ENCODE measurements around the gene DAPK2. TPM values are rescaled to one million over a fixed set of nuclear protein-coding genes. Genes with fewer than 3 reads are reported as not detected.

Gene DAPK2
- total and polyA plus RNA-seq, 12 donors = 20.8 to 62.6 (median 38.5) TPM

- TF ChIP-seq, protein P1, sequence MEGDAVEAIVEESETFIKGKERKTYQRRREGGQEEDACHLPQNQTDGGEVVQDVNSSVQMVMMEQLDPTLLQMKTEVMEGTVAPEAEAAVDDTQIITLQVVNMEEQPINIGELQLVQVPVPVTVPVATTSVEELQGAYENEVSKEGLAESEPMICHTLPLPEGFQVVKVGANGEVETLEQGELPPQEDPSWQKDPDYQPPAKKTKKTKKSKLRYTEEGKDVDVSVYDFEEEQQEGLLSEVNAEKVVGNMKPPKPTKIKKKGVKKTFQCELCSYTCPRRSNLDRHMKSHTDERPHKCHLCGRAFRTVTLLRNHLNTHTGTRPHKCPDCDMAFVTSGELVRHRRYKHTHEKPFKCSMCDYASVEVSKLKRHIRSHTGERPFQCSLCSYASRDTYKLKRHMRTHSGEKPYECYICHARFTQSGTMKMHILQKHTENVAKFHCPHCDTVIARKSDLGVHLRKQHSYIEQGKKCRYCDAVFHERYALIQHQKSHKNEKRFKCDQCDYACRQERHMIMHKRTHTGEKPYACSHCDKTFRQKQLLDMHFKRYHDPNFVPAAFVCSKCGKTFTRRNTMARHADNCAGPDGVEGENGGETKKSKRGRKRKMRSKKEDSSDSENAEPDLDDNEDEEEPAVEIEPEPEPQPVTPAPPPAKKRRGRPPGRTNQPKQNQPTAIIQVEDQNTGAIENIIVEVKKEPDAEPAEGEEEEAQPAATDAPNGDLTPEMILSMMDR (IDR thresholded peaks at IDR 0.05) = no peak
- H3K27me3 ChIP-seq = no peaks in the 10 kb centered on the region
- peaks cover 8 to 76% (median 42%) of the 10 kb centered on the region in 9 donors for H3K4me1 ChIP-seq
- peak overlapping the region in 3 of 10 donors; percentile 13 to 36 (median 30) for H3K27ac ChIP-seq
- no peak overlapping the region for H3K4me3 ChIP-seq
- DNase-seq = no peak
- H3K9me3 ChIP-seq = no peaks in the 10 kb centered on the region
- 63 to 86% methylated on average over 6 of the region's 6 CpGs for WGBS, 2 donors
- intact Hi-C loops (cut with DNase I) = loop anchor here in 4 of 10 donors (5.0 to 10.0 kb wide), 2 partner anchors 127 to 129 kb away; partner anchors contain the start of gene DAPK2 (in 4 of the 4)
- peaks cover 0 to 34% (median 0%) of the 10 kb centered on the region in 9 donors for H3K36me3 ChIP-seq
- no peak for ATAC-seq
Observed at GRCh38 chr15:63918317-63918672, 128.0 kb downstream of the DAPK2 start.

DNA sequence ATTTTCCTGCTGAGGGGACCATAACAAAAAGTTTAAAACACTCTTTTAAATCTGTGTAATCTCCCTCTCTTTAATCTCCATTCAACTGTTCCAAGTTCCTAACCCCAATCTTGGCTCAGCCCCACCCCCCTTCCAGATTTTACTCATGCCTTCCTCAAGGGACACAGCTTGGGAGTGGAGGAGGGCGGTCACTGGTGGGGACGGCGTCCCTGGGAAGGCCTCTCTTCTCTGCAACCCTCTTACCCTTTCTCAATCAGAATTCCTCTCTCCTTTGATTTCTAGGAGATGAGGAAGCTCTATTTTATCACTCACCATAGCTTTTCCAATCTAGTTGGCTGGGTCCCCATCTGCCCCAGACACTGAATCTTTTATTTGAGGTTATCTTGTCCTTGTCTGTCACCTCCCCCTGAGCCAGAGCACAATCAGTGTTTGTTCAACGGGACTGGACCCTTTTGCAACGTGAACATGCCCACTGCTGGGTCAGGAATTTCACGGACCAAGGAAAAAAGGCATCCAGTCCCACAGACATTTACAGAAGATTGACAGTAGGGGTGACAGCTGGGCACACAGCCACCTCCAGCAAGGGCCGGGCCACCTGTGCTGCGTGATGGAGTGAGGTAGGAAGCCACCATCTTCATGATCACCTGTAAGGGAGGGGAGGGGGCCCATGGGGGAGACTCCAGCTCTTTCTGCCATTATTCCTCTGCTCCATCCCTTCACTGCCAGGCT, 128.5 kb downstream of the DAPK2 start:
- Histone ChIP-seq H3K4me3 (no peak overlapping the region), H3K9me3 (no peaks in the 10 kb centered on the region), H3K4me1 (peaks cover 8 to 71% (median 37%) of the 10 kb centered on the region in 9 donors), H3K36me3 (peaks cover 0 to 28% (median 0%) of the 10 kb centered on the region in 9 donors), H3K27me3 (no peaks in the 10 kb centered on the region), H3K27ac (peak overlapping the region in 2 of 10 donors; percentile 30 to 36)
- TF ChIP-seq, protein P1 (IDR thresholded peaks at IDR 0.05) = no peak
- WGBS, 2 donors = 65 to 78% methylated on average over 8 of the region's 8 CpGs
- DNase-seq = peak in 1 of 2 donors; percentile 41
- peak in 2 of 8 donors; percentile 39 for ATAC-seq
- intact Hi-C loops (cut with DNase I) = loop anchor here in 4 of 10 donors (5.0 to 10.0 kb wide), 2 partner anchors 127 to 130 kb away; partner anchors contain the start of gene DAPK2 (in 4 of the 4)

DNA sequence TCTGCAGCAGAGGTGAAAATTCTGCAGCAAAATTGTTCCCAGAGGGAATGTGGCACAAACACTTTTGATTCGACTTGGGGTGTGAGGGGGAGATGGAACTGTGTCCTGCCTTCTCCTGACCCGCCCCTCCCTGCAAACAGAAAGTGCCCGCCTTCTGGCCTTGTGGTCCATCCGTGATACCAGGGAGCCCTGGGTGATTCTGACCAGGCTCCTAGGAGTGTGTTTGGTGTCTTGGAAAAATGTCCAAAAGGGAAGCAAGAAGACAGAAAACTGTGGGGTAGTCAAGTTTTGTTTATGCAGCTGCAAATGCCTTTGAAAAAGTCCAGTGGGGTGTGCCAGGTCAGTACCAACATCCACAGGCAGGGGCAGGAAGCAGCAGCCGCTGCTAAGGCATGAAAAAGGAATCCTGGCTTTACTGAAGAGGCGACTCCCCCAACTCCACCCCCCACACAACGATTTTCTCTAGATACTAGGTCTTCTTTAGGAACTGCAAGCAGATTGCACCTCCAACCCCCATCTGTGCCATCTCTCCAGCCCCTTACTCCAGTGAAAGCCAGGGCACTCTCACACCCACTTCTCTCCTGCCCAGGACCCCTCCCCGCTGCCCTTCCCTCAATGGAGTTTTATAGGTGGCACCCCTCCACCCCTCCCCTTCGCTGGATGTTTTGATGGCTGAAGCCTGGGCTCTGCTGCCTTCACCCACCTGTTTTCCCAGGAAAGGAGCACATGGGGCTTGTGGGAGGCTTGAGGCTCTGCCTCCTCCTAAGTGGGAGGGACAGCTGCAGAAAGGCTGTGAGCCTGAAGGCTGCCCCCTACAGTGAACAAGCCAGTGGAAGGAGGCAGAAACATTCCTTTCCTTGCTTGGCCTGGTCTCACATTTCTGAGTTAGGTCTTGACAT, 130.2 kb downstream of the DAPK2 start:
- Histone ChIP-seq H3K27me3 (no peaks in the 10 kb centered on the region), H3K4me1 (peaks cover 8 to 55% (median 28%) of the 10 kb centered on the region in 9 donors), H3K4me3 (no peak overlapping the region), H3K9me3 (no peaks in the 10 kb centered on the region), H3K27ac (peak overlapping the region in 7 of 10 donors; percentile 27 to 83 (median 76)), H3K36me3 (peaks cover 0 to 18% (median 0%) of the 10 kb centered on the region in 9 donors)
- DNase-seq (no peak), ATAC-seq (peak in 7 of 8 donors; percentile 29 to 66 (median 50))
- intact Hi-C loops (cut with DNase I) = loop anchor here in 4 of 10 donors (5.0 to 10.0 kb wide), 2 partner anchors 129 to 131 kb away; partner anchors contain the start of gene DAPK2 (in 4 of the 4)
- TF ChIP-seq, protein P1 (IDR thresholded peaks at IDR 0.05) = peak in 6 of 9 donors; percentile 35 to 49 (median 38)
- WGBS, 2 donors = 54% methylated on average over 9 of the region's 9 CpGs
